GM23248 (cell line): ENCODE data around the gene CRELD2.

Source experiments
- EZH2 ChIP-seq: fragments of 200-600 bp; sonication (generic); IDR thresholded peaks from 2 replicates; pipeline ENCODE4 v1.6.1; 2018; ENCODE audit warnings: antibody characterized with exemption, mild to moderate bottlenecking; ENCODE audit not compliant: insufficient read depth, poor library complexity, severe bottlenecking
- EZH2phosphoT487 ChIP-seq: fragments of 200-600 bp; sonication (generic); IDR thresholded peaks from 2 replicates; pipeline ENCODE4 v1.6.1; 2018; ENCODE audit warnings: antibody characterized with exemption, moderate library complexity, mild to moderate bottlenecking, low read depth; ENCODE audit not compliant: insufficient read depth

- TF ChIP-seq EZH2 = no peak
- no peak for TF ChIP-seq EZH2phosphoT487
Observed at GRCh38 chr22:49972163-49973017, 54.0 kb downstream of the CRELD2 start.
